Activated CD4-positive, alpha-beta T cell treated with anti-CD3 and anti-CD28 coated beads, Interleukin-2, Interleukin-6, amounts not matched to agents 100 ng/mL and 50 ng/mL, durations not matched to agents 16 hours and 8 hours (primary cell): ENCODE data around the gene RBPJL.

Experiments
- DNase-seq: peaks from one replicate; pipeline ENCODE4 v3.0.0-alpha.2; 2020

The RBPJL gene

DNA sequence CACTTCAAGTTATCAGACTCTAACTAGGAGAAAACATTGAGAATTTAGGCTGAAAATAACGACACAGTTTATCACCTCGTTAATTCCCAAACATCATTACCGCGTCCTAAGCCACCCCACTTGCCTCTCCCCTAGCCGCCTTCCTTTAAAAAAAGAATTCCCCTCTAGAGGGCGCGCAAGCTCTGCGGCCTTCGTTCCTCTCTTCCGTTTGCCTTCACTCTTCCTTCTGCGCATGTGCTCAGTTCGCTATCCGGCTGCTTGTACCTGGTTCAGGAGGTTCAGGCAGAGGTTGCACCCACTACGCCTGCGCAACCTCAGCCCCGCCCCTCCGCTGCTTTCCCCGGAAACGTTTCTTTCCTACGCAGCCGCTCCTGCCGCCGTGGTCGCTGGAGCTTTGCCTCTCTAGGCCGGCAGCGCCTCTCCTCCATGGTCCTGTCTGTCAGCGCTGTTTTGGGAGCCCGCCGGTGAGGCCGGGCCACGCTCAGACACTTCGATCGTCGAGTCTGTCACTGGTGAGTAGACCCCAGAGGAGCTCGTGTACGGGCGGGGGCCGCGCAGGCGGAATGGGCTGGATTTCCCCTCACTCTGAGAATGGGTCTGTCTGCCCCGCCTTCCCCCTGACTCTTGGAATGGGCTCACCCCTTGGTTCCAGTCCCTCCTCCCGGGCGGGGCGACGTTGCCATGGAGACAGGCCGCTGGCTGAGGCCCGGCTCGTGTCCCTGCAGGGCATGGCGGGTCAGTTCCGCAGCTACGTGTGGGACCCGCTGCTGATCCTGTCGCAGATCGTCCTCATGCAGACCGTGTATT is 56.4 kb downstream of the RBPJL start, which contains the start of gene SYS1:
SYS1 (plus strand) TSS at position 353 of the 807 bp plus-strand sequence; CDS start at position 729, 376 bp downstream.
- peak; percentile 99 for DNase-seq

DNA sequence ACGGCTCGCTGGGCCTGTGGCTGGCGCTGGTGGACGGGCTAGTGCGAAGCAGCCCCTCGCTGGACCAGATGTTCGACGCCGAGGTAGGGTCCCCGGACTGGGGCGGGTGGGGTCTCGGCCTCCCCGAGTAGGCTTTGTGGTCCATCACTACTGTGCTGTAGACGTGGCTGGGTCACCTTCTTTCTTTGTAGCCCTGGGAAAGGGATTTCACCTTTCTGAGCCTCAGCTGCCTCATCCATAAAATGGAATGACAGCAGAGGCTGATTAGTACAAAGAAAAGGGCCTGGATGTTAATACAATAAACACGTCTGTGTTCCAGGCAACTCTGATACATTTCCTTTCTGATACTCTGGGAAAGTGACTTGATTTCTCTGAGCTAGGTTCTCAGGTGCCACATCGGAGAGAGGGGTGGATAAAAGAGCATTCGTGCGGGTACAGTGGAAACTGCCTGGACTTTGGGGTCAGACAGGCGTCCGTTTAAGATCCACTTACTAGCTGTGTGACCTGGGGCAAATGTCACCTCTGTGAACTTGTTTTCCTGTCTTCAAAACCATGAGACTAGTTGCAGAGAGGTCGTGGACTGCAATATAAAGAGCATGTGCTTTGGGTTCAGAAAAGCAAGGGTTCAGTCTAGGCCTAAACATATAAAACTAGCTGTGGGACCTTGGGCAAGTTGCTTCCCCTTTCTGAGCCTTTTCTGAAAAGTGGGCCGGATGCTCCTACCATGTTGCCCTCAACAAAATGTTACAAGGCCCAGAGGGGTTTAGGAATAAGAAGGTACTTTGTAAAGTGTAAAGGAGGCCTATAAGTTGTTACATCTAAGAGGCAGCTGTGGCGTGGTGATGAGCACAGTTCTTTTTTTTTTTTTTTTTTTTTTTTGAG is 57.2 kb downstream of the RBPJL start:
- no peak for DNase-seq

DNA sequence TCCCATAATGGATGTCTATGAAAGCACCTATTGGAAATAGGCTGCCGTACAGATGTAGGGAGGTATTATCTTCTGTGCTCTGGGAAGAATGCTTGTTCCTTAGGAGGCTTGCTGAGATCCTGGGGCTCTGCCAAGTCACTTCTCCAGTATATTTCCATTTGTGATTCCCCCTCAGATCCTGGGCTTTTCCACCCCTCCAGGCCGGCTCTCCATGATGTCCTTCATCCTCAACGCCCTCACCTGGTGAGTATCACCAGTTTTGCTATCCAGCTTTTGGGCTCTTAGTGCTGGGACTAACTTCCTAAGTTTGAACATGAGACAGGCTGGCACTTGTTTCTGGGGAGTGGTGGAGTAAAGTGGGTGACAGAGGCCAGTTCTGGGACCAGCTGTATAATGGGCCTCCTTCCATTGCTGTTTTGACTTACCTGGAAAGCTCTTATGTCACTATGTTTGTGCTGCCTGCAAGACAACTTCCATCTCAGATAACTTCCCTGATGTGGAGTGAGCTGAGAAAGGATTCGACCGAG is 58.9 kb downstream of the RBPJL start:
- DNase-seq: no peak

DNA sequence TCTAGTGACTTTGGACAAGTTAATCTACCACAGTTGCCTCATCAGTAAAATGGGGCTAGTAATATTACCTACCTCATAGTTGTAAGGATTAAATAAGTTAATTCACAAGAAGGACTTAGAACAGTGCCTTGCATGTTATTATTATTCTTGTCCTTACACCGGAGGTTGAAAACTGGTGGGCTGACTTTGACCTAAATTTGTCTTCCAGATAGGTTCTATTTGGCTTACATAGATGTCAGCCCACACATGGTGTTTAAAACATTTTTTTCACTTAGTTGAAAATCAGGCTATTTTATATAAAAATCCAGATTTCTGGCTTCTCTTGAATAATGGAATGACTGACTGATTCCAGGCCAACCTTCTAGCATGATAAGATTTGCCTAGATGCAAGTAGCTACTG is 59.6 kb downstream of the RBPJL start:
- DNase-seq: no peak

DNA sequence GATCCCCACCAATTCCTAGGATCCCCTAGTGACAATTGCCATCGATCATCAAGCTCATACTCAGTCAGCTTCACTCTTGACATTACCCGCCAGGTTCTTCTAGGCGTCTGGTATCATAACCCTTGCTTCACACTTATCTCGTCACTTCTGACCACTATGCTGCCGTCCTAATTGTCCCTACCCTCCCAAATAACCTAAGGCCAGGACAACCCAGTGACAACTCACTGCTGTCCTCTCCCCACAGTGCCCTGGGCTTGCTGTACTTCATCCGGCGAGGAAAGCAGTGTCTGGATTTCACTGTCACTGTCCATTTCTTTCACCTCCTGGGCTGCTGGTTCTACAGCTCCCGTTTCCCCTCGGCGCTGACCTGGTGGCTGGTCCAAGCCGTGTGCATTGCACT is 60.0 kb downstream of the RBPJL start:
- DNase-seq: no peak

DNA sequence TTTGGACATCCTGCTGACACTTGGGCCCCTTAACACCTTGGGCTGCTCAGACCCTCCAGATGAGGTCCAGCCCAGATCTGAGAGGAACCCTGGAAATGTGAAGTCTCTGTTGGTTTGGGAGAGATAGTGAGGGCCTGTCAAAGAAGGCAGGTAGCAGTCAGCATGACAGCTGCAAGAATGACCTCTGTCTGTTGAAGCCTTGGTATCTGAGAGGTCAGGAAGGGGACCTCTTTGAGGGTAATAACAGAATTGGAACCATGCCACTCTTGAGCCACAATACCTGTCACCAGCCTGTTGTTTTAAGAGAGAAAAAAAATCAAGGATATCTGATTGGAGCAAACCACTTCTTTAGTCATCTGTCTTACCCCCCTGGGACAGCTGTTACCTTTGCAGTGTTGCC is 60.5 kb downstream of the RBPJL start:
- no peak for DNase-seq
